Neural crest cell (in vitro differentiated cells): Measurements from ENCODE around the gene GREB1L. TPM values are rescaled to one million over a fixed set of nuclear protein-coding genes. Genes with fewer than 3 reads are reported as not detected.

ENCODE experiments used
- DNase-seq: peaks from one replicate; pipeline ENCODE4 v3.0.0; 2021; ENCODE audit warnings: low read depth, mixed read lengths, low spot score
- H3K27ac Mint-ChIP-seq: one replicate; pipeline ENCODE4 v1.8.0; 2021; ENCODE audit warnings: mild to moderate bottlenecking, mixed read lengths; ENCODE audit not compliant: unreplicated experiment
- H3K27me3 Mint-ChIP-seq: 2 replicates; pipeline ENCODE4 v1.8.0; 2021; ENCODE audit warnings: low read depth, mild to moderate bottlenecking, mixed read lengths
- H3K36me3 Mint-ChIP-seq: 2 replicates; pipeline ENCODE4 v1.8.0; 2021; ENCODE audit warnings: low read depth, mild to moderate bottlenecking, mixed read lengths
- H3K4me1 Mint-ChIP-seq: 2 replicates; pipeline ENCODE4 v1.8.0; 2021; ENCODE audit warnings: mixed read lengths
- H3K4me3 Mint-ChIP-seq: one replicate; pipeline ENCODE4 v1.8.0; 2021; ENCODE audit warnings: mild to moderate bottlenecking, mixed read lengths
- H3K9me3 Mint-ChIP-seq: 2 replicates; pipeline ENCODE4 v1.8.0; 2021; ENCODE audit warnings: mixed read lengths
- CTCF ChIP-seq: fragments of 200-600 bp; sonication (generic); conservative IDR thresholded peaks from 2 replicates; pipeline ENCODE4 v1.5.0; 2021; ENCODE audit warnings: antibody characterized with exemption, mild to moderate bottlenecking
- total RNA-seq: library from RNA; stranded (reverse); gene quantifications from 2 replicates; pipeline ENCODE4 v1.2.1, GENCODE V29; 2021

Gene GREB1L
- total RNA-seq, 1 donor from 2014 or later: 80.5 TPM

GRCh38 chr18:21298351-21298750 is 56.3 kb downstream of the GREB1L start:
- H3K27me3 Mint-ChIP-seq: no peaks in the 10 kb centered on the region
- no peak overlapping the region for H3K27ac Mint-ChIP-seq
- no peaks in the 10 kb centered on the region for H3K9me3 Mint-ChIP-seq
- H3K4me1 Mint-ChIP-seq: peaks cover 73% of the 10 kb centered on the region
- H3K36me3 Mint-ChIP-seq: no peaks in the 10 kb centered on the region
- no peak for DNase-seq
- no peak overlapping the region for H3K4me3 Mint-ChIP-seq
- no peak for TF ChIP-seq CTCF

GRCh38 chr18:21300035-21300907 is 58.2 kb downstream of the GREB1L start:
- Mint-ChIP-seq H3K9me3 (no peaks in the 10 kb centered on the region), H3K27me3 (no peaks in the 10 kb centered on the region), H3K27ac (peak overlapping the region; percentile 0), H3K4me1 (peaks cover 79% of the 10 kb centered on the region), H3K4me3 (no peak overlapping the region), H3K36me3 (peaks cover under 1% of the 10 kb centered on the region)
- DNase-seq: no peak
- TF ChIP-seq CTCF: no peak

GRCh38 chr18:21300908-21301200 is 58.8 kb downstream of the GREB1L start:
- no peaks in the 10 kb centered on the region for H3K27me3 Mint-ChIP-seq
- no peak for TF ChIP-seq CTCF
- peaks cover 3% of the 10 kb centered on the region for H3K36me3 Mint-ChIP-seq
- H3K4me3 Mint-ChIP-seq: no peak overlapping the region
- no peak overlapping the region for H3K27ac Mint-ChIP-seq
- peaks cover 79% of the 10 kb centered on the region for H3K4me1 Mint-ChIP-seq
- no peak for DNase-seq
- H3K9me3 Mint-ChIP-seq: no peaks in the 10 kb centered on the region

- Mint-ChIP-seq H3K9me3 (no peaks in the 10 kb centered on the region), H3K4me1 (peaks cover 85% of the 10 kb centered on the region), H3K27ac (no peak overlapping the region), H3K27me3 (no peaks in the 10 kb centered on the region), H3K4me3 (no peak overlapping the region), H3K36me3 (peaks cover 3% of the 10 kb centered on the region)
- no peak for TF ChIP-seq CTCF
- DNase-seq: no peak
These were observed 61.4 kb downstream of the GREB1L start for GRCh38 chr18:21303445-21303844.

- Mint-ChIP-seq H3K27me3 (no peaks in the 10 kb centered on the region), H3K27ac (no peak overlapping the region), H3K36me3 (peaks cover 3% of the 10 kb centered on the region), H3K4me1 (peaks cover 86% of the 10 kb centered on the region), H3K4me3 (no peak overlapping the region), H3K9me3 (no peaks in the 10 kb centered on the region)
- no peak for TF ChIP-seq CTCF
- DNase-seq: no peak
These were observed 61.9 kb downstream of the GREB1L start for GRCh38 chr18:21303895-21304294.
